ENCODE data around the gene PCDH15.

PCDH15 gene

GRCh38 chr10:54769051-54769450 lies 32.0 kb downstream of the PCDH15 start:
- DNase-seq (ENCODE audit: low spot score): no peak
- Mint-ChIP-seq H3K4me3 (no peak overlapping the region), H3K9me3 (peaks cover 22% of the 10 kb centered on the region), H3K27ac (no peak overlapping the region), H3K36me3 (ENCODE audit: low read depth) (no peaks in the 10 kb centered on the region), H3K4me1 (ENCODE audit: low read depth) (no peaks in the 10 kb centered on the region), H3K27me3 (ENCODE audit: low read depth) (no peaks in the 10 kb centered on the region)

GRCh38 chr10:54758791-54759190 lies 42.2 kb downstream of the PCDH15 start:
- DNase-seq (ENCODE audit: low spot score): no peak
- no peaks in the 10 kb centered on the region for H3K27me3 Mint-ChIP-seq (ENCODE audit: low read depth)
- no peaks in the 10 kb centered on the region for H3K36me3 Mint-ChIP-seq (ENCODE audit: low read depth)
- H3K9me3 Mint-ChIP-seq: peaks cover 14% of the 10 kb centered on the region
- no peak overlapping the region for H3K4me3 Mint-ChIP-seq
- H3K4me1 Mint-ChIP-seq (ENCODE audit: low read depth): no peaks in the 10 kb centered on the region
- H3K27ac Mint-ChIP-seq: no peak overlapping the region

GRCh38 chr10:54749623-54750022 lies 51.4 kb downstream of the PCDH15 start:
- no peak overlapping the region for H3K4me3 Mint-ChIP-seq
- no peaks in the 10 kb centered on the region for H3K4me1 Mint-ChIP-seq (ENCODE audit: low read depth)
- no peak overlapping the region for H3K27ac Mint-ChIP-seq
- H3K36me3 Mint-ChIP-seq (ENCODE audit: low read depth): no peaks in the 10 kb centered on the region
- peaks cover 15% of the 10 kb centered on the region for H3K9me3 Mint-ChIP-seq
- no peaks in the 10 kb centered on the region for H3K27me3 Mint-ChIP-seq (ENCODE audit: low read depth)
- DNase-seq (ENCODE audit: low spot score): no peak

- Mint-ChIP-seq H3K36me3 (ENCODE audit: low read depth) (no peaks in the 10 kb centered on the region), H3K27me3 (ENCODE audit: low read depth) (no peaks in the 10 kb centered on the region), H3K9me3 (peaks cover 23% of the 10 kb centered on the region), H3K4me3 (no peak overlapping the region), H3K4me1 (ENCODE audit: low read depth) (no peaks in the 10 kb centered on the region), H3K27ac (no peak overlapping the region)
- no peak for DNase-seq (ENCODE audit: low spot score)
Measured at GRCh38 chr10:54745436-54745835, 55.6 kb downstream of the PCDH15 start.

- no peaks in the 10 kb centered on the region for H3K27me3 Mint-ChIP-seq (ENCODE audit: low read depth)
- no peak for DNase-seq (ENCODE audit: low spot score)
- H3K27ac Mint-ChIP-seq: no peak overlapping the region
- H3K4me1 Mint-ChIP-seq (ENCODE audit: low read depth): no peaks in the 10 kb centered on the region
- peaks cover 20% of the 10 kb centered on the region for H3K9me3 Mint-ChIP-seq
- no peak overlapping the region for H3K4me3 Mint-ChIP-seq
- no peaks in the 10 kb centered on the region for H3K36me3 Mint-ChIP-seq (ENCODE audit: low read depth)
Measured at GRCh38 chr10:54742416-54742815, 58.6 kb downstream of the PCDH15 start.

GRCh38 chr10:54728511-54728910 lies 72.5 kb downstream of the PCDH15 start:
- H3K36me3 Mint-ChIP-seq (ENCODE audit: low read depth): no peaks in the 10 kb centered on the region
- H3K9me3 Mint-ChIP-seq: peaks cover 39% of the 10 kb centered on the region
- H3K4me1 Mint-ChIP-seq (ENCODE audit: low read depth): no peaks in the 10 kb centered on the region

GRCh38 chr10:54722075-54722474 lies 79.0 kb downstream of the PCDH15 start:
- H3K9me3 Mint-ChIP-seq: peaks cover 54% of the 10 kb centered on the region
- H3K4me3 Mint-ChIP-seq: no peak overlapping the region
- no peaks in the 10 kb centered on the region for H3K36me3 Mint-ChIP-seq (ENCODE audit: low read depth)
- H3K27ac Mint-ChIP-seq: no peak overlapping the region
- DNase-seq (ENCODE audit: low spot score): no peak
- H3K4me1 Mint-ChIP-seq (ENCODE audit: low read depth): no peaks in the 10 kb centered on the region
- no peaks in the 10 kb centered on the region for H3K27me3 Mint-ChIP-seq (ENCODE audit: low read depth)

More at GRCh38 chr10:54728511-54728910, 72.5 kb downstream of the PCDH15 start:
- Mint-ChIP-seq H3K4me3 (no peak overlapping the region), H3K27me3 (ENCODE audit: low read depth) (no peaks in the 10 kb centered on the region), H3K27ac (no peak overlapping the region)
- no peak for DNase-seq (ENCODE audit: low spot score)

- H3K27me3 Mint-ChIP-seq (ENCODE audit: low read depth): no peaks in the 10 kb centered on the region
- DNase-seq (ENCODE audit: low spot score): no peak
- peaks cover 15% of the 10 kb centered on the region for H3K9me3 Mint-ChIP-seq
- H3K4me1 Mint-ChIP-seq (ENCODE audit: low read depth): no peaks in the 10 kb centered on the region
- H3K27ac Mint-ChIP-seq: no peak overlapping the region
- H3K36me3 Mint-ChIP-seq (ENCODE audit: low read depth): no peaks in the 10 kb centered on the region
- H3K4me3 Mint-ChIP-seq: no peak overlapping the region
Measured at GRCh38 chr10:54710918-54711317, 90.1 kb downstream of the PCDH15 start.

GRCh38 chr10:54708591-54708990 lies 92.4 kb downstream of the PCDH15 start:
- H3K27ac Mint-ChIP-seq: no peak overlapping the region
- no peak overlapping the region for H3K4me3 Mint-ChIP-seq
- H3K27me3 Mint-ChIP-seq (ENCODE audit: low read depth): no peaks in the 10 kb centered on the region
- H3K4me1 Mint-ChIP-seq (ENCODE audit: low read depth): no peaks in the 10 kb centered on the region
- no peak for DNase-seq (ENCODE audit: low spot score)
- H3K36me3 Mint-ChIP-seq (ENCODE audit: low read depth): no peaks in the 10 kb centered on the region
- H3K9me3 Mint-ChIP-seq: peaks cover 5% of the 10 kb centered on the region

GRCh38 chr10:54708021-54708420 lies 93.0 kb downstream of the PCDH15 start:
- Mint-ChIP-seq H3K4me1 (ENCODE audit: low read depth) (no peaks in the 10 kb centered on the region), H3K9me3 (peaks cover 9% of the 10 kb centered on the region), H3K4me3 (no peak overlapping the region), H3K36me3 (ENCODE audit: low read depth) (no peaks in the 10 kb centered on the region), H3K27me3 (ENCODE audit: low read depth) (no peaks in the 10 kb centered on the region), H3K27ac (no peak overlapping the region)
- no peak for DNase-seq (ENCODE audit: low spot score)

GRCh38 chr10:54702583-54703485 lies 98.2 kb downstream of the PCDH15 start:
- Mint-ChIP-seq H3K27me3 (ENCODE audit: low read depth) (no peaks in the 10 kb centered on the region), H3K9me3 (peaks cover 34% of the 10 kb centered on the region), H3K36me3 (ENCODE audit: low read depth) (no peaks in the 10 kb centered on the region), H3K4me3 (no peak overlapping the region), H3K4me1 (ENCODE audit: low read depth) (no peaks in the 10 kb centered on the region), H3K27ac (no peak overlapping the region)
- no peak for DNase-seq (ENCODE audit: low spot score)

- Mint-ChIP-seq H3K36me3 (ENCODE audit: low read depth) (peaks cover 1% of the 10 kb centered on the region), H3K4me1 (ENCODE audit: low read depth) (no peaks in the 10 kb centered on the region), H3K4me3 (no peak overlapping the region), H3K27ac (no peak overlapping the region), H3K9me3 (peaks cover 26% of the 10 kb centered on the region), H3K27me3 (ENCODE audit: low read depth) (no peaks in the 10 kb centered on the region)
- DNase-seq (ENCODE audit: low spot score): no peak
Measured at GRCh38 chr10:54691331-54691730, 109.7 kb downstream of the PCDH15 start.

GRCh38 chr10:54682554-54682953 lies 118.5 kb downstream of the PCDH15 start:
- no peak for DNase-seq (ENCODE audit: low spot score)
- H3K27ac Mint-ChIP-seq: no peak overlapping the region
- peaks cover 26% of the 10 kb centered on the region for H3K9me3 Mint-ChIP-seq
- H3K4me1 Mint-ChIP-seq (ENCODE audit: low read depth): no peaks in the 10 kb centered on the region
- H3K4me3 Mint-ChIP-seq: no peak overlapping the region
- no peaks in the 10 kb centered on the region for H3K27me3 Mint-ChIP-seq (ENCODE audit: low read depth)
- no peaks in the 10 kb centered on the region for H3K36me3 Mint-ChIP-seq (ENCODE audit: low read depth)

- no peaks in the 10 kb centered on the region for H3K36me3 Mint-ChIP-seq (ENCODE audit: low read depth)
- no peaks in the 10 kb centered on the region for H3K27me3 Mint-ChIP-seq (ENCODE audit: low read depth)
Measured at GRCh38 chr10:54681136-54681535, 119.9 kb downstream of the PCDH15 start.

GRCh38 chr10:54667136-54667535 lies 133.9 kb downstream of the PCDH15 start:
- no peaks in the 10 kb centered on the region for H3K4me1 Mint-ChIP-seq (ENCODE audit: low read depth)
- no peak overlapping the region for H3K27ac Mint-ChIP-seq

More at GRCh38 chr10:54681136-54681535, 119.9 kb downstream of the PCDH15 start:
- no peak overlapping the region for H3K27ac Mint-ChIP-seq
- H3K4me3 Mint-ChIP-seq: no peak overlapping the region
- H3K9me3 Mint-ChIP-seq: peaks cover 24% of the 10 kb centered on the region
- no peaks in the 10 kb centered on the region for H3K4me1 Mint-ChIP-seq (ENCODE audit: low read depth)
- DNase-seq (ENCODE audit: low spot score): no peak

More at GRCh38 chr10:54667136-54667535, 133.9 kb downstream of the PCDH15 start:
- peaks cover 13% of the 10 kb centered on the region for H3K9me3 Mint-ChIP-seq
- no peaks in the 10 kb centered on the region for H3K36me3 Mint-ChIP-seq (ENCODE audit: low read depth)
- DNase-seq (ENCODE audit: low spot score): no peak
- H3K4me3 Mint-ChIP-seq: no peak overlapping the region
- H3K27me3 Mint-ChIP-seq (ENCODE audit: low read depth): no peaks in the 10 kb centered on the region

All from T-helper 2 cell treated with Interferon-gamma antibody and Interleukin-4, amounts not matched to agents 5 μg/mL and 100 μg/mL, for 36 hours (primary cell).